ENCODE data around the gene TDRD6.
"Not testable (repeated sequence)": the region's sequence is repeated elsewhere in the genome, so short reads cannot be mapped to it uniquely, and the experiment has no call there.

The TDRD6 gene

GRCh38 chr6:46687619-46688097, at the start of gene TDRD6:
Gene TDRD6, plus strand, starts transcription at chr6:46687885. Its CDS starts 244 bp downstream, at chr6:46688129.
- no peak for DNase-seq

- no peak for DNase-seq
These were observed 49.8 kb upstream of the TDRD6 start for GRCh38 chr6:46637933-46638332.

GRCh38 chr6:46638650-46639049, 49.0 kb upstream of the TDRD6 start:
- DNase-seq: no peak

- no peak for DNase-seq
These were observed 44.5 kb upstream of the TDRD6 start for GRCh38 chr6:46642928-46643751.

GRCh38 chr6:46645265-46645664, 42.4 kb upstream of the TDRD6 start:
- DNase-seq: no peak

GRCh38 chr6:46648108-46648507, 39.6 kb upstream of the TDRD6 start:
- not testable (repeated sequence) for DNase-seq

- DNase-seq: no peak
These were observed 38.7 kb upstream of the TDRD6 start for GRCh38 chr6:46648869-46649492.

- no peak for DNase-seq
These were observed 36.7 kb upstream of the TDRD6 start for GRCh38 chr6:46651006-46651405.

- no peak for DNase-seq
These were observed 35.9 kb upstream of the TDRD6 start for GRCh38 chr6:46651816-46652215.

- DNase-seq: no peak
These were observed 35.5 kb upstream of the TDRD6 start for GRCh38 chr6:46652232-46652602.

GRCh38 chr6:46652603-46653438, 34.9 kb upstream of the TDRD6 start, which contains the start of the genes CYP39A1 and SLC25A27:
Gene CYP39A1, minus strand, starts transcription at chr6:46652818. Its CDS starts 236 bp downstream, at chr6:46652582.
Gene SLC25A27, plus strand, starts transcription at chr6:46652975. Its CDS starts 218 bp downstream, at chr6:46653193.
- peak; percentile 81 to 82 for DNase-seq

GRCh38 chr6:46653439-46654195, 34.1 kb upstream of the TDRD6 start:
- peak in 1 of 2 experiments; percentile 10 for DNase-seq

- DNase-seq: peak; percentile 22 to 25
These were observed 31.9 kb upstream of the TDRD6 start for GRCh38 chr6:46655803-46656202.

- no peak for DNase-seq
These were observed 30.0 kb upstream of the TDRD6 start for GRCh38 chr6:46657642-46658041.

- no peak for DNase-seq
These were observed 26.2 kb upstream of the TDRD6 start for GRCh38 chr6:46661483-46661882.

- DNase-seq: no peak
These were observed 20.3 kb upstream of the TDRD6 start for GRCh38 chr6:46667377-46667776.

GRCh38 chr6:46674410-46674809, 13.3 kb upstream of the TDRD6 start:
- no peak for DNase-seq

- DNase-seq: no peak
These were observed 10.9 kb upstream of the TDRD6 start for GRCh38 chr6:46676604-46677313.

GRCh38 chr6:46677314-46677654, 10.4 kb upstream of the TDRD6 start:
- peak; percentile 32 to 55 for DNase-seq

GRCh38 chr6:46684771-46685170, 2.9 kb upstream of the TDRD6 start:
- no peak for DNase-seq

- no peak for DNase-seq
These were observed 656 bp downstream of the TDRD6 start for GRCh38 chr6:46688117-46688965.

Data from Kasumi-1 (cell line).